GM18868 (cell line): ENCODE data around the gene SSR3.
A peak's percentile ranks its signal among the peaks of the same experiment; 100 is the strongest.
"Not testable (repeated sequence)": the region's sequence is repeated elsewhere in the genome, so short reads cannot be mapped to it uniquely, and the experiment has no call there.

ENCODE experiments used
- ATAC-seq: cut with Tn5 transposase; IDR thresholded peaks from one replicate; pipeline ENCODE4 v1.9.1; 2021; ENCODE audit warnings: mild to moderate bottlenecking, moderate library complexity; ENCODE audit not compliant: unreplicated experiment

Gene SSR3

DNA sequence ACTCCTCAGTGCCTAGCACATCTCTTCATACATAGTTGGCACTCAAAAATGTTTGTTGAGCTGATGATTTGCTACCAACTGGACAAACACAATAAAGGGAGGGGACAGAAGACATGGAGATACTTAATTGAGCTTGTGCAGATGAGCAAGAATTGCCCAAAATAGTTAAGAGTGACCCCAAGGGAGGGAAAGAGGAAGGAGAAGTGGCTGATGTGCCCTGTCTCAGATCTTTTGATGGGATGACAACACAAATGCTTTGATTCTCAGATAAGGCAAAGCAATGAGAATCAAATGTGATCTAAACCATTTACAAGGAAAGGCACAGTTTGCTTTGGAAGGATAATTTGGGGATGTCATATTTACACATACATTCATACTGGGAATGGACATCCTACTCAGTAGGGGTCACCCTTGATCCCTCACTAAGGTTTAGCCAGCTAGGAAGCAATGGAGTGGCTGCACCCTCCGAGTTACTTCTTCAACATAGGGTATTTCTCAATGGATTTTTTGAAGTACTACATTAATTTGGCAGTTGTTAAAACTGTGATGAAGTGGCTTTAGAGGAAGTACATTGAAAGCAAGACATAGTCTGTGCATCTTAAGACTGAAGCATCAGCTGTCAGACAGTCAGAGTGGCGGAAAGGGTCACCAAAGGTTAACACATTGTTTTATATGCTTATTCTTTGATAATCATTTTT is 21.9 kb upstream of the SSR3 start:
- ATAC-seq: no peak

DNA sequence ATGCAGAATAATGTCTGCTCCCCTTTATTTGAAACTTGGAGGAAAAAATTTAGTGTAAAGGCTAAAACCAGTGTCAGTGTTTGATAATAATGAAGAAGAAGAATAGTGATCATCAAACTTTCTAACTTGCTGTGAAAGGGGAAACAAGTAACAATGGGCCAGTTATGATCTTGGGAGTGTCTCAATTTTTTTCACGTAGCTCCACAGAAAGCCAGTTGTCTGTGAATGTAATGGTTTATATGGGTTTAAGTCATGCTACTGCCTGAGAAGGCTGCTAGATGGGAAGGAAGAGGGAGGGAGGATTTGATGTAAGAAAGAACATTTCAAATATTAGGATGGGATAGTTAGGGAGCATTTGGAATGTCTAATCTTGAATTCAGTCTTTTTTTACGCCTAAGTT is 21.1 kb upstream of the SSR3 start:
- no peak for ATAC-seq

DNA sequence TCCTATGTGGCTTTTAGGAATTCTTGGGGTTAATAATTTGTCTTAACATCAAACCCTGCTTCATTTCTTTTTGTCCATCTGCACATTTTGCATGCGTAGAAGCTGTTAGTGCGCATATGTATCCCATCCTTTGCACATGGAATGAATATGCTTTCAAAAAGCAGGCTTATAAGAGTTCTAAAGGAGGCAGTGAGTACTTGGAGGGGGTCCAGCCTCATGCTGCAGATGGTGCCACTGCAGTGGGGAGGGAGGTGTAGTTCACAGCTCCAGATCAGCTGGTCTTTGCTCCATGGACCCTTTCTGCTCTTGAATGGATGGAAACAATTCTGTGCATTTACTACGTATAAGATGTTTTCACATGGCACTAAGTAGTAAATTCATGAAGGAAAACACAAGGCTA is 20.7 kb upstream of the SSR3 start:
- no peak for ATAC-seq

DNA sequence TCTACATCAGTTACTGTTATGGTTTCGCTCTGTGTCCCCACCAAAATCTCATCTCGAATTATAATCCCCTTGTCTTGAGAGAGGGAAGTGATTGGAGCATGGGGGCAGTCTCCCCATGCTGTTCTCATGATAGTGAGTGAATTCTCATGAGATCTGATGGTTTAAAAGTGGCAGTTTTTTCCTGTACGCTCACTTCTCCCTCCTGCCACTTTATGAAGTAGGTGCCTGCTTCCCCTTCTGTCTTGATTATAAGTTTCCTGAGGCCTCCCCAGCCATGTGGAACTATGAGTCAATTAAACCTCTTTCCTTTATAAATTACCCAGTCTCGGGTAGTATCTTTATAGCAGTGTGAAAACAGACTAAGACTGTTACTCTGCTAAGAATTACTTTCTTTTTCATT is 15.0 kb upstream of the SSR3 start:
- not testable (repeated sequence) for ATAC-seq

DNA sequence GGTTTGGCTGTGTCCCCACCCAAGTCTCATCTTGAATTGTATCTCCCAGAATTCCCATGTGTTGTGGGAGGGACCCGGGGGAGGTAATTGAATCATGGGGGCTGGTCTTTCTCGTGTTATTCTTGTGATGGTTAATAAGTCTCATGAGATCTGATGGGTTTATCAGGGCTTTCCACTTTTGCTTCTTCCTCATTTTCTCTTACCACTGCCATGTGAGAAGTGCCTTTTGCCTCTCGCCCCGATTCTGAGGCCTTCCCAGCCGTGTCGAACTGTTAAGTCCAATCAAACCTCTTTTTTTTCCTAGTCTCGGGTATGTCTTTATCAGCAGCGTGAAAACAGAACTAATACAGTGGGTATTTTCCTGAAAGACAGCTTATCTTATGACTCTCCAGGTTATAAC is 14.1 kb upstream of the SSR3 start:
- ATAC-seq: not testable (repeated sequence)

DNA sequence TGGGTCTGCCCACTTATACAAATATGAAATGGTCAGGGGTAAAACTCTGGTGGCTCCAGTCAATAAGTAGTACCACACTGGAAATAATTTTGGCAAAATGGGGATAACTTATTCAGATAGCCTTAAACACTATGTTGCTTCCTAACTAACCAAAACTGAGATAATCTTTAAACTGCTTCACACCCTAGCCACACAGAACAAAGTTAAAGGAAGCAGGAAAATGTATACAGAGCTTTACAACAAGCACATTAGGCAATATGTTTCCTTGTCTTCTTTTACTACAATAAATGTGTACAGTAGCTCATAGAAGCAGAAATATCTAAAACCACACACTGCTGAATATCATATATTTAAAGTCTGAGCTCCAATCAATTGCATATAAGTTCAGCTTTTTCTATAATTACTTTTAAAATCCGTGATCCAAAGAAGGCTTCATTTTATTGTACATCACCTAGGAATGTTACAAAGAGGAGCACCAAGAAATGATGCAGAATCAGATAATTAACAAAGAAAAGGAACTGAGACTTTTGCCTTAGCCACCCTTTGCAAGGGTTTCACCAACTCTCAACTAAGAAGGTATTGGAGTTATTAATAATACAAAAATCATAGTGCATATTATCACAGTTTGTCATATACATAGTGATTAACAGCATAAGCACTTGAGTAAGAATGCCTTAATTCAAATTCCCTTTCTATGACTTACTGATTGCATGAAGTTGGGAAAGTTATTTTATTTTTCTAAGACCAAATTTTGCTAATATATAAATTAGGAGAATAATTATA is 9.2 kb upstream of the SSR3 start:
- ATAC-seq: no peak

DNA sequence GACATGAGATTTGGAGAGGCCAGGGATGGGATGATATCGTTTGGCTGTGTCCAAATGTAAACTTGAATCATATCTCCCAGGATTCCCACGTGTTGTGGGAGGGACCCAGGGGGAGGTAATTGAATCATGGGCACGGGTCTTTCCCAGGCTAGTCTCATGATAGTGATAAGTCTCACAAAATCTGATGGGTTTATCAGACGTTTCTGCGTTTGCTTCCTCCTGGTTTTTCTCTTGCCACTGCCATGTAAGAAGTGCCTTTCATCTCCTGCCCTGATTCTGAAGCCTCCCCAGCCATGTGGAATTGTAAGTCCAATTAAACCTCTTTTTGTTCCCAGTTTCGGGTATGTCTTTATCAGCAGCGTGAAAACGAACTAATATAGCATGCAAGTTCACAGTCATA is 7.6 kb upstream of the SSR3 start:
- not testable (repeated sequence) for ATAC-seq

DNA sequence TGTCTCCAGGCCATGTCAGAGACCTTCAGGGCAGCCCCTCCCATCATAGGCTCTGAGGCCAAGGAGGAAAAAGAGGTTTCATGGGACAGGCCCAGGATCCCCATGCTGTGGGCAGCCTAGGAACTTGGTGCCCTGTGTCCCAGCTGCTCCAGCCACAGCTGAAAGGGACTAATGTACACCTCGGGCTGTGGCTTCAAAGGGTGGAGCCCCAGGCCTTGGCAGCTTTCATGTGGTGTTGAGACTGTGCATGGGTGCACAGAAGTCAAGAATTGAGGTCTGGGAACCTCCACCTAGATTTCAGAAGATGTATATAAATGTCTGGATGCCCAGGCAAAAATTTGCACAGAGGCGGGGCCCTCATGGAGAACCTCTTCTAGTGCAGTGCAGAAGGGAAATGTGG is 6.6 kb upstream of the SSR3 start:
- ATAC-seq: peak; percentile 36

DNA sequence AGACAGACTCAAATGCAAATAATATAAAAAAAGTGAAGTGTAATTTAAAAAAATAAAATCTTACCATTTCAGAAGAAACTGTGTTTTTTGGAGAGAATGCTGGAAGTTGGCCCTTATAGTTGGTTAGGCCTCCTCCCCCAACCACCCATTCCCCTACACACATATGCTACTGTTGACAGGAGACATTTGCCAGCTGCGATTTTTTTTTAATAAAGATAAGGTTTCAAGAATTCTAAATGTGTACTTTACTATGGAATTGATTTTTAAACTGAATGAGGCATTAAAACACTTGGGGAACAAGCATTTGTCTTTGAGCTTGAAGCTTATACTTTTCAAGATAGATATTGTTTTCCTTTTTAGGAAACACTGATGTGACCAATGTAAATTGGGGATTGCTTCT is 4.4 kb upstream of the SSR3 start:
- no peak for ATAC-seq

DNA sequence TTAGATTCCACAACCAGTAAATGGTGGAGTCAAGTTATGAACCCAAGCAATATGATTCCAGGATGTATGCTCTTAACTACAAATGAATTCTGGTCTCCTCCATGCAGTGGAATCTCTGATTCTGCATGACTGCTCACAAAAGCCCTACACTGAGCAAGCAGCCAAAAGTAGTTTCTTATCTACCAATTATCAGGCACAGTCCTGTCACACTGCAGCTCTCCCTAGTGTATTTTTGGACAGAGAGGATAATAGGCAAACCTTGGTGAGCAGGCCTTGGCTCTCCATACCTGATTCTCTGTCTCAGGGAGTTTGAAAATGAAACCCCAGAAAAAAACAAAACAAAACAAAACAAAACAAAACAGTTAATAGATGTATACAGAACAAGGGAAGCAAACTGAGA is 3.5 kb upstream of the SSR3 start:
- ATAC-seq: no peak

DNA sequence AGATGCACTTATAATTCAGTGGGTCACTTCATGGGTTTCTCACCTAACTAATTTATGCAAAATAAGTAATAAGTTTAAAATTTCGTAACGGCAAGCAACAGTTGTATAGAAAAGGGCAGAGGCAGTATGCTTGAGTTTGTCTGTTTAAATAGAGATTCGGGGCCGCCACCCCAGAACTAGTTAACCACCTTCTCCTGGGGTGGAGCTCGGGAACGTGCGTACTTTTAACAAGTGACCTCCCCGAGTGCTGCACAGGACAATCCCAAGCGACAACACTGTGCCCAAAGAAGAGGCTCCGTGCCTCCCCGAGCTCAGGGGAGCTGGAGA is 439 bp downstream of the SSR3 start:
- ATAC-seq: no peak

DNA sequence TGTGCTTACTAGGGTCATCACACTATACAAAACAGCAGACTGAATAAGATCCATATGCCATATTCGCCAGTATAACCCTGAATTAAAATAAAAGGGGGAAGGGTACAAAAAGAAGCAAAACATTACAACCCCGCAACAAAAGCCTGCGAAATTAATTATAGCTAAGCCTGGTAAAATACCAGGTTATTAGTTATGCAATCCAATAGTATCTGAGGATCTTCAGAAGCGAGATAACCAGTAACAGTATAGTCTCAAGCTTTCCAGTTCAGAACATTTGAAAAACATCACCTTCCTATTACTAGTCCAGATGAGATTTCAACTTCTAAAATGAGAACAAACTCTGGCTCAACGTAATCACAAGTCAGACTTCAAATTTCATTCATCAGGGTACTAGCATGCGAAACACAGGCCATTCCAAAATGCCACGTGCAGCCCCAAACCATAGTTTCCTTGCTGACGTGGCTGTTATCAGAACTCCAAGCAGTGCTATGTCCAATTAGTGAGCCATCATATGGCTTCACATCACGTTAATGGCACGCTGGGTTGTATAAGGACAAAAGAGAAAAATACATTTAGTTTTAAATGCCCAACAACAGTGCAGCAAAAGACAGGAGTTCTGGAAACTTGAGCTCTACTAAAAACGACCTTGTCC is 1.1 kb downstream of the SSR3 start:
- ATAC-seq: no peak

DNA sequence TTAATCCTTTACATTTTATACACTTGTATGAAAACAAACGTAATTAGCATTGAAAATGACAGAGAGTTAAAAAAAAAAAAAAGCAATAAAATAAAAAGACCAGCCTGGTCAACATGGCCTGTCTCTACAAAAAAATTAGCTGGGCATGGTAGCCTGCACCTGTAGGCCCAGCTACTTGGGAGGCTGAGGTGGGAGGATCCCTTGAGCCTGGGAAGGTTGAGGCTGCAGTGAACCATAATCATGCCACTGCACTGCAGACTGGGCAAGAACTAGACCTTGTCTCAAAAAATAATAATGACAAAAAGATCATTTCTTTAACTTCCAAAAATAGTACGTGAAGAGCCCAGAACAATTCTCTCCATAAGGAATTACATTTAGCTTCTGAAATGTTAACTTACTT is 1.9 kb downstream of the SSR3 start:
- ATAC-seq: no peak

DNA sequence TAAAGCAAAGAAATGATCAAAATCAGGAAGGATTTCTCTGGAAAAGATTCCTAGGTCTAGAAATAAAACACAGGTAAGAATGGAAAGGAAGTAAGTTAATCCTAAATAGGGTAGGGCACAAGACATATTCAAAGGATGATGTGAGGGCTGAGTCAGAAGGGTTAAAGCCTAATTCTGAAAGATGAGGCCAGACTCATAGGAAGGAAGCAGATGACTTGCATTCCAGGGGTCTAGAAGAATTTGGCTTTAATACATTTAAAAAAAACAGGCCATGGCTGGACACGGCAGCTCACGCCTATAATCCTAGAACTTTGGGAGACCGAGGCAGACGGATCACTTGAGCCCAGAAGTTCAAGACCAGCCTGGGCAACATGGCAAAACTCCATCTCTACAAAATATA is 3.2 kb downstream of the SSR3 start:
- ATAC-seq: no peak

DNA sequence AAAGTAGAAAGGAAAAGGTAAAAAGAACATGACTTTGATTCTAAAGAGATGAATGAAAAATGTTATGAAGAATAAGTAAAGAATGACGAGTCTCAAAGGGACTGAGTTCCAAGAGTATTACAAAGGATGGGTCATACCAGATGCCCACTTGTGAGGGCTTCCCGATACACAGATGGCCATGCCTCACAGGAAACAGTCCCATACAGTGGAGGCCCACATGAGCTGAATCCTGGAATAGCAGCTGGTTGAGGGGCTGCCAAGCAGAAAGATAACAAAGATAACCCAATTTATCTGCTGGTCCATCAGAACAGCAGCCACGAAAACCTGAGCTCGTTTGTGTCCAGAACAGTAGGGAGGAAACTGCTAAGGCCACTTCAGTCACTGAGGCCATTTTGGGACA is 3.7 kb downstream of the SSR3 start:
- ATAC-seq: no peak

DNA sequence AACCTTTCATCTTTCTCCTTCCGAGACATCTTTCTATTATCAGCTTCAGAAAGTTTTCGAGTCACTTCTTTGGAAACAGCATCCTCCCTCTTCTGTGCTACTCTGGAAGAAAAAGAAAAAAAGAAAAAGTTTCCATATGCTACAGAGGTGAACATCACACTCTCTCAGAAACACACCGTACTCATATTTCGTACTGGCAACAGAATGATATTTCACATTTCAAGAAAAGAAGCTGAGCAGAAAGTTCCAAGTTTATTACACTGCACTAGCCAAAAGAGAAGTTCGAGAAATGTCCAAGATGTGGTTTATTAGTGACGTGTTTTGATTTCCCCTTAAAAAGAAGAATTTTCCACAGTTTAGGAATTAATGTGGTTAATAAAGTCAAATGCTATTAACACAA is 6.0 kb downstream of the SSR3 start:
- no peak for ATAC-seq

DNA sequence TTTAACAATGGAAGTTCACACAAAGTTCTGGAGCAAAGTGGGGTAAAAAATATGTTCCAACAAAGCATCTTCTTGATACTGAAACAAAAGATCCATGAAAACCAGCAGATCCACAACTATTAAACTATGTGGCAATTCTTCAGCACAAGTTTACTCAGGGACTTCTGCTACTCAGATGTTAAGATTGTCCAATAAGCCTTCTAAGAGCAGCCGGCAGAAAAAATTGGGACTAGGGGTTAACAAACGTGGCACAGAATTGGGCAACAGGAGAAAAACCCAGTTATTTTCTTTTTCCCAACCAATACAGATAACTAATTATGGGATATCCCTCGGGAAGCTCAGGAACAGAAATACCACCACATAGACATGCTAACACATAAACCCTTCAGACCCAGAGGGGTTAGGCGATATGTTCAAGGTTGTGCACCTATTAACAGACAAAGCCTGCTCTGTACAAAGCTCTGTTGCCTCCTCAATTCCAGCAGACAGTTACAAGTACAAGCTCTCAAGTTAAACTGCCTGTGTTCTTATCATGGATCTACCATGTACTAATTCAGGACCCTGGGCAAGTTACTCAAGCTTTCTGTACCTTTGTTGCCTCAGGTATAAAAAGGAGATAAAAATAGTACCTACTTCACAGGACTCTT is 6.8 kb downstream of the SSR3 start:
- no peak for ATAC-seq

DNA sequence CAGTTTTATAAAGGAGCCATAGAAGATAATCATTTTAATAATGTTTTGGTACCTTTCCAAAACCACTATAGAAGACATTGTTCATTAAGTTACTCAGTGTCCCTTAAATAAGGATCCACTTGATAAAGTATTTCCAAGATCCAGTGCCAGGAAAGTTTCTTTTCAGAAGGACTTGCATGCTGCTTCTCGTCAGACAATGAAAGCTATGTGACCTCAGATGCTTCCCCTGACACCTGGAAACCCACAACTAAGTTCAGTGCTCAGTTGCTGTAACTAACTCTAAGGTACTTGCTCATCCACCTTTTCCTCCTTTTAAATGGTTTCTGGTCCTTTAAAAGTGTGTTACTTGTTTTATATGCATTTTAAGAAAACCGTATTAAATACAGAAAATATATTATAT is 7.3 kb downstream of the SSR3 start:
- no peak for ATAC-seq

DNA sequence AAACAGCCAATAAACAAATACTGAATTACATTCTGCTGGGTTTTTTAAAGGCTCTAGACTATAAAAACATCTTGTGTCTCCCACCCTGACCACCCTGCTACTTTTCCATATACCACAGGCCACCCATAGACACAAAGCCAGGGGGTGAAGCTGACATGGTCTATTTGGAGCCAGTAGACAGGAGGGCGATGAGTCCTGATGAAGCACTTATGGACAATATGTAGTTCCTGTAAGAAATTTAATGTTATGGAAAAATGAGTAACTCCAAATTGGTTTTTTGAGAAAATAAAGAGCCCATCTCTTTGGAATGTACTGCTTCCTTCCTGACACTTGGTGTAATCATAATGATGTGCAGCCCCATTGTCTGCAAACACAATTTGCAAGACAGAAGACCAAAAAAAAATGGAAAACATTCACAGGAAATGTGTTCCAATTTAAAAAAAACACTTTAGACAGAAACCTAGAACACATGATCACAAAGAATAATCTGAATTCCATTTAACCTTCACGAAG is 11.8 kb downstream of the SSR3 start:
- no peak for ATAC-seq

DNA sequence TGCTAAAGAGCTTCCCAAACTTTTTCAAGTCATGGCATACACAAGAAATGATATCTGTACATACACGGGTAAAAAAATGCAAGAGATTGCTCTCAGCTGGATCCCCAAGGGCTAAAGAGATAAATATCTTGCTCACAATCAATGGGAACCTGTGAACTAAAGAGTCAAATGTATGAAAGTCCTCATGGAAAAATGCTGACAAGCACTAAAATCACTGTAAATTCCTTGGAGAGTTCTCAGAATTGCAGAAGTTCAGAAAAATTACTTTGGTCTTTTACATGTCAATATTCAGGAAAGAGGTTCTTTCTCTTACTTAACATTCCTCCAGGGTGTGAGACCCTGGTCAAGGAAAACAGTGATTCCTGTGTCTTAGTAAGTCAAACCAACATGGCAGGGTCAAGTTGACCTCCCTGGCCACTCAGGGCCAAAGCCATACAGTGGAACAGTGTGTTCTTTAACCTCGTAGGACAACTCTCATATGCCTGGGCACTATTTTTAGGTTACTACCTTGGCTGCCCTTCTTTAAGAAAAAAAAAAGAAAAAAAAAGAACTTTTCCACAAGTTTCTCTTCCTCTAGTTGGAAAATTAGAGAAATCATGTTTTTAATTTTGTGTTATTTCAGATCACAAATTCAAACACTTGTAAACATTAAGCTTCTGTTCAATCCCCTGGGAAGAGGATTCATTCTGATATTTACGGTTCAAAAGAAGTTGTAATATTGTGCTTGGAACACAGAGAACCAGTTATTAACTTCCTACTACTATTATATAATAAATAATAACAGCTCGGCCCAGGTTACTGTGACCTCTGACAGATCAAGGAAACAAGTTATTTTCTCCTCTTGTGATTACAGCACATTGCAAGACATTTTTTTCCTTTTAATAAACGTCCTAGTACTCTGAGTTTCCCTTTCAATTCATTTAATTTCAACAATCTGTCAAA is 12.5 kb downstream of the SSR3 start:
- no peak for ATAC-seq

DNA sequence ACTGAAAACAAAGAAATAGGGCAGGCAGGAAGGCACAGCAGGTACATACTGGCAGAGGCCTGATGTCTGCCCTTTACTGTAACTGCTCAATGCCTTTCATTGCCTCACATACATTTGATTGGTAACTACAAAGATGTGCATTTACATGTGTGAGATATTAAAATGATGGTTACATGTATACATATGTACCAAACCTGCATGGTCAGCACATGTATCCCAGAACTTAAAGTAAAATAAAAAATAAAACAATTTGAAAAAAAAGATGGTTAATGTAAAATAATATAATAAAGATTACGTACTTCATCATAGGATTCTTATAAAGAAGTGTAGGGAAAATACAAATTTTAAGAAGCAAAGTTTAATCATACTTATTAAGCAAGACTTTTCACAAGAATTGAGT is 15.1 kb downstream of the SSR3 start:
- no peak for ATAC-seq
